ENCODE measurements around the gene AK1.

AK1 gene, protein sequence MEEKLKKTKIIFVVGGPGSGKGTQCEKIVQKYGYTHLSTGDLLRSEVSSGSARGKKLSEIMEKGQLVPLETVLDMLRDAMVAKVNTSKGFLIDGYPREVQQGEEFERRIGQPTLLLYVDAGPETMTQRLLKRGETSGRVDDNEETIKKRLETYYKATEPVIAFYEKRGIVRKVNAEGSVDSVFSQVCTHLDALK

GRCh38 chr9:127877566-127877998 is at the start of gene AK1:
Gene AK1, minus strand, starts transcription at chr9:127877675. Its CDS starts 3,058 bp downstream, at chr9:127874617.
- DNase-seq, result no peak

DNA sequence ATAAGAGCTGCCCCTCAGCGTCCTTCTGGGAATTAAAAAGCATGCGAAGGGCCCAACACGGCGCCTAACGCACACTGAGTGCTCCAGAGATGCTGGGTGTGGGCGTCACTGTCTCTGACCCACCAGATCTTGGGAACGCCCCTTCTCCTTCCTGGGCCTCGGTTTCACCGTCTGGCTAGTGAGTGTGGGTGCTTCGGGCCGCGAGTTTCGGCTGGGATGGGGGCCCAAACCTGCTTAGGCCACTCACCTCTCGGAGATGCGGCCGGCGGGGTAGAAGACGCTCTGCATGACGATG is 49.4 kb upstream of the AK1 start:
- no peak for DNase-seq

DNA sequence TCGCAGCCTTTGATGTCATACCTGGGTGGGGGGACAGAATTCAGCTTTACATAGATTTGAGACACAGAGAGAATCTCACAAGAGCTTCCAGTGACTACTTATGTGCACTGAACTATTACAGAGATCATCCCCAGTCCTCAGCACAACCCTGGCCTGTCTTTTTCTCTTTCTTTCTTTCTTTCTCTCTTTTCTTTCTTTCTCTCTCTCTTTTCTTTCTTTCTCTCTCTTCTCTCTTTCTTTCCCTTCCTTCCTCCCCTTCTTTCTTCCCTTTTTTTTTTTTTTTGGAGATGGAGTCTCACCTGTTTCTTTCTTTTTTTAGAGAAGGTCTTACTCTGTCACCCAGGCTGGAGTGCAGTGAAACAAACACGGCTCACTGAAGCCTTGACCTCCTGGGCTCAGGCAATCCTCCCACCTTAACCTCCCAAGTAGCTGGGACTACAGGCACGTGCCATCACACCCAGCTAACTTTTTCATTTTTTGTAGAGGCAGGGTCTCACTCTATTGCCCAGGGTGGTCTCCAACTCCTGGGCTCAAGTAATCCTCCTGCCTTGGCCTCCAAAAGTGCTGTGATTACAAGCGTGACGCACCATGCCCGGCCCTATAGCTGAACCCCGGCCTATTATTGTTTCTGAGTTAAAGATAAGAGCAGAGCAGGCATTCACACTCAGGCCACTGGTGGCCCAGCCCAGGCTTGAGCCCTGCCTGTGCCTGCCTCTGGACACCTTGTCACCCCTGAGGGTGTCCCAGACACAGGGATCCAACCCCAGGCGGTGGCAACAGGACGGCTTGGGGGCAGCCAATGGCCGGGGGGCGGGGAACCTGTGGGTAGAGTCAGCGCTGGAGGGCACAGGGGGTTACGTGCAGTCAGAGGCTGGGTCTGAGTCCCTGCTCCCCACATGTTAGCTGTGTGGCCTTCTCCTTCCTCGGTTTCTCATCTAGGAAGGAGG is 48.8 kb upstream of the AK1 start:
- DNase-seq, result no peak

GRCh38 chr9:127924736-127925444 is 47.4 kb upstream of the AK1 start:
- no peak for DNase-seq

DNA sequence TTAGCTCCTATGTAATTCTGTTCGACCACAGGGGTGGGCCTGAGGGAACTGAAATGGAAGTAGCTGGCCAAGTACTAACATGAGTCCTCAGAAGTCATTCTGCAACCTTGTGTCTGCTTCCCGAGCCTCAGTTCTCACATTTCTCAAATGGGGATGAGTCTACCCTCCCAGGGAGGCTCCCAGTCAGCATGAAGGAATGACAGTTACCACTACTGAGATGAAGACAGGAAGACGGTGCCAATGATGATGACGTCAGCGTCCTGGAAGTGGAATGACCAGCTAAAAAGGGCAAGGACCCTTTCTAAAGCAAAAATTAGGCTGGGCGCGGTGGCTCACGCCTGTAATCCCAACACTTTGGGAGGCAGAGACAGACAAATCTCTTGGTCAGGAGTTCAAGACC is 46.3 kb upstream of the AK1 start:
- DNase-seq, result no peak

DNA sequence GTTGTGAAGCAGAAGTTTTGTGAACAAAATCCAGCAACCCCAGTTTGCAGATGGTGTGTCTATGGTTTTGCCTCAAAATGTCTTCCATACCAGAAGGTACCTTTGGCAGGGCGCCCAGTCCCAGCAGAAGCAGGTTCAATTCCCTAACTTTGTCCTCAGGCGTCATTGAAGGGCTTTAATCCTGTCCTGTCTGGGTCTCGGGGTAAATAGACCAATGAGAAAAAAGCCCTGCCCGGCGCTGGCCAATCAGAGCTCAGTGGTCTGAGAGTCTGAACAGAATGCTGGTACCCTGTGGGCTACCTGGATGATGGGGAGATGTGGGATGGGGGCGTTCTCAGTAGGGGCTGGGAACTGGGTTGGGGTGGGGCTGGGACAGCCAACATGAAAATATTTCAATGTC is 45.6 kb upstream of the AK1 start:
- DNase-seq, result no peak

- peak; percentile 77 for DNase-seq
These were observed 44.2 kb upstream of the AK1 start for GRCh38 chr9:127921557-127922120.

- no peak for DNase-seq
These were observed 43.3 kb upstream of the AK1 start for GRCh38 chr9:127920794-127921193.

DNA sequence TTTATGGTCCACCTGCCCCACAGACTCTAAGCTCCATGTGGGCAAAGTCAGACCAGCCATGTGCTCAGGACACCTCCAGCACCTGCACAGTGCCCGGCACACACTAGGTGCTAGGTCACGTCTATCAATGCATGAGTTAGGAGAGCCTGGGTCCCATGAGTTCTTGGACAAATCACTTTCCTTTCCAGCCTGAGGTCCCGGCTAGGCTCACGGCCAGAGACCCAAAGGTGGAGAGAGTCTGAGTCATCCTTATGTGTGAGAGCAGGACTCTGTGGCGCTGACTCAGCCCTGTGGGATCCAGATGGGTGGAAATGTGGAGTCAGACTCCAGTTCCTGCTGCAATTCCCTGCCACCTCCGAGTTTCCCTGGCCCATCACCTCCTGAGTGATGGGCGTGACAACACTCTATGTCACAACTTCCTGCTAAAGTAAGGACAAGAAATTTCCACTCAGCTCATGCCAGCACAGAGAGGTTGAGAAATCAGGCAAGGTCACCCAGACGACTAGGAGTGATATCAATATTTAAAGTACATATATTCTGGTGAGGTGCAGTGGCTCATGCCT is 41.9 kb upstream of the AK1 start:
- DNase-seq, result no peak

- DNase-seq, result no peak
These were observed 41.0 kb upstream of the AK1 start for GRCh38 chr9:127918183-127919107.

DNA sequence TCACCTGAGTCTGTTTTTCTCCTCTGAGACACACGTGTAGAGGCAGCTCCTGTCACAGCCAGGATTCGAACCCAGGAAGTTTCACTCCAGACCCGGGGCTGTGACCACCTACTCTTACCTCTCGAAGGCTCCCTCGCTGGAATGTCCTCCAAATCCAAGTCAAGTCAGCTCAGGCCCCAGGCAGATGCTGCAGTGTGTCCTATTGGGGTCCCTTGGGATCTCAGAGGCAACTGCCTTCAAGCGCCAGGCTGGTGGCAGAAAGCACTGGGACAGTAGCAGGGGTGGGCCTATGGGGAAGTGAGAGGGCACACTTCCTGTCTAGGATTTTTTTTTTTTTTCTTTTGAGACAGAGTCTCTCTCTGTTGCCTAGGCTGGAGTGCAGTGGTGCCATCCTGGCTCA is 40.1 kb upstream of the AK1 start:
- DNase-seq, result no peak

- DNase-seq, result peak; percentile 98
These were observed 39.5 kb upstream of the AK1 start, which contains the start of gene ST6GALNAC4 for GRCh38 chr9:127916720-127917581. Gene ST6GALNAC4, minus strand, starts transcription at chr9:127917041. Its CDS starts 622 bp downstream, at chr9:127916419.

DNA sequence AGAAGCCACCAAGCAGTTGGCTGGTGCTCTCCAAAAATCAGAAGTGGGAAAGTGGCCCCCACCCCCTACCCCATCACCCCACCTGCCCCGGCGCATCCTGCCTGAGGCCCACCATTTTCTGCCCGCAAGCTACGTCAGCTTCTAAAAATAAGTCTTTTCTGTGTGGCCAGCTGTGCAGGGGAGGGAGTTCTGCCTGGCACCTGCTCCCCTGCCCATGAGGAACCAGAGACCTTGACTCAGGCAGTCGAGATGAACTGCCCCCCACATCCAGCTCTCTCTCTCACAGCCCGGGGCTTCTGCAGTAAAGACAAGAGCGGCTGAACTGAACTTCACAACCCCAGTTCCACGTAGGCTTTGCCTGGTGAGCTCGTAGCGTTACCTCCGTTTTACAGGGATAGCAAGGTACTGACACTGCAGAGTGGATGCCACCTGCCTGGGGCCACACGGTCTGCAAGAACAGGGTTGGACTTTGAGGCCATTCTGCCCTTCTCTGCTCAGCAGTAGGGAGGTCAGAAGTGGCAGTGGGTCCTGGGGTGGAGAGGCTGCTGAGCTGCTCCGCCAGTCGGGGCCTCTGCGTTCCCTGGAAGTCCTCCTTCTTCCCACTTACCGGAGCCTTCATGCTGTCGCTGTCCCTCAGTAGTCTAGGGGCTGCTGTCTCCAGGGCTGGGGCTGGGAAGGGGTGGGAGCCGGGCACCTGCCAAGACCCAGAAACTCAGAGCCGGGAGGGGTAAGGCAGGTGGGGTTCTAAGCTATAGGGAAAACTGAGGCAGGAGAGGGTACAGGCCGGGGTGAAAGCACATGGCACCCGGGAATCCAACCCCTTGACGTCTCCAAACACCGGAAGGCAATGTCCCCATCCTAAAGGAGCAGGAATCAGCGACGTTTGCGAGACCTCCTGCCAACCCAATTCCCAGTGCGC is 38.6 kb upstream of the AK1 start:
- no peak for DNase-seq

GRCh38 chr9:127915325-127915752 is 37.9 kb upstream of the AK1 start:
- DNase-seq, result no peak

DNA sequence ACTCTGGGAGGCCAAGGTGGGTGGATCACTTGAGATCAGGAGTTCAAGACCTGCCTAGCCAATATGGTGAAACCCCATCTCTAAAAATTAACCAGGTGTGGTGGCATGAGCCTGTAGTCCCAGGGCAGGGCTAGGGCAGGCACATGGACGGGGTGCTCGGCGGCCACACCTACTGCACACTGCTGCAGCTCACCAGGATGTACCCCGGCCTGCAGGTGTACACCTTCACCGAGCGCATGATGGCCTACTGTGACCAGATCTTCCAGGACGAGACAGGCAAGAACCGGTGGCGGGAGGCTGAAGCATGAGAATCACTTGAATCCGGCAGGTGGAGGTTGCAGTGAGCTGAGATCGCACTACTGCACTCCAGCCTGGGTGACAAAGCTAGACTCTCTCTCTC is 36.2 kb upstream of the AK1 start:
- no peak for DNase-seq

- no peak for DNase-seq
These were observed 35.4 kb upstream of the AK1 start for GRCh38 chr9:127912882-127913281.

DNA sequence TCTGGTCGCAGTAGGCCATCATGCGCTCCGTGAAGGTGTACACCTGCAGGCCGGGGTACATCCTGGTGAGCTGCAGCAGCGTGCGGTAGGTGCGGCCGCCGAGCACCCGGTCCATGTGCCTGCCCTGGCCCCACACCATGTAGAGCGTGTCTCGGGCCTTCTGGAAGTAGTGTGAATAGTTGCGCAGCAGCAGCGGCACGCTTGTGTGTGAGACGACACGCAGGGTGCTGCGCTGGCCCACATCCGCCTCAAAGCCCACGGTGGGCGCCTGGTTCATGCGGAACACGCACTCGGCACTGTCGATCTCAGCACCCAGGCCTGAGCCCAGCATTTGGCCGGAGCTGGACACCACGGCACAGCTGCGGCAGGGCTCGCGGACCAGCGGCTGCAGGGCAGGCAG is 34.8 kb upstream of the AK1 start:
- DNase-seq, result no peak

DNA sequence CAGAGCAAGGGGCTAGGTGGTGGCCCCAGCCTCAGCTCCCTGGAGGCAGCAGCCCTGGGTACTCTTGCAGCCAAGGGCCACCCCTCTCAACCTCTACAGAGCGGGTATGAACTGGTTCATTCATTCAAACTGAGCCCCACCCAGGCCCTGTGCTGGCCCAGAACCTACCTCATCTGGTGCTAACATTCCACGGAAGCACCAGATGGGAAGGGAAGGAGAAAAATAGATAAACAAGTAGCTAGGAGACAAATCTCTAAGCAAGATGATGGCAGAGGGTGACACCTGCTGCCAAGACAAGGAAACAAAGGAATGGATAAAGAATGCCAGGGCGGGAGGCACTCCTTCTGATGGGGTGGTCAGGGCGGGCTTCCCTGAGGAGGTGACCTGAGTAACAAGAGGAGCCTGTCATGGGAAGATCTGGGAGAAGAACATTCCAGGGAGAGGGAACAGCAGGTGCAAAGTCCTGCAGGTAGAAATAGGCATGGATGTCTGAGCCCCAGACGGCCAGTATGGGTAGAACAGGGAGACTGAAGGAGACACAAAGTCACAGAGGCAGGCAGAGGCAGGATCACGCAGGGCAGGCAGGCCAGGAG is 33.2 kb upstream of the AK1 start:
- no peak for DNase-seq

- no peak for DNase-seq
These were observed 32.4 kb upstream of the AK1 start for GRCh38 chr9:127909839-127910273.

DNA sequence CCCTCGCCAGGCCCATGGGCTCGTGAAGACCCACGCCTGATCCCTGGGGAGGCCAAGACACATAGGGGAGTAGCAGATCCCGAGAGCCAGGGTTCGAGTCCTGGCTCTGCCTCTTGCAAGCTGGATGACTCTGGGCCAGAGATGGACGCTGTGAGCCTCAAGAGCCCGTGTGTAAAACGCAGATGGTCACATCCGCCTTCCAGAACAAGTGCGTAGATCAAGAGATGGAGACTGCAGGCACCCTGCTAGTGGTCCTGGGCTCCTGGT is 31.1 kb upstream of the AK1 start:
- no peak for DNase-seq
